HCT116 (cell line): ENCODE measurements around the gene OR5H6. TPM values are rescaled to one million over a fixed set of nuclear protein-coding genes. Genes with fewer than 3 reads are reported as not detected.

ENCODE experiments used
- ATAC-seq: fragments of 200-7000 bp; cut with Tn5 transposase; 2 replicates; pipeline ENCODE4 v1.9.1; 2020; ENCODE audit warnings: mild to moderate bottlenecking, moderate library complexity
- BruUV-seq: library from RNA; stranded (reverse); fragments of 400-500 nt; replicated peaks from 2 replicates; lab custom pipeline; 2021; lab: Mats Ljungman, UMichigan
- CTCF ChIA-PET: fragments of 300-600 bp; sonication (Branson Sonifier 250); formaldehyde crosslinking; loops from one replicate; lab custom pipeline; 2021; ENCODE audit warnings: antibody characterized with exemption; lab: Charles Lee
- POLR2A ChIA-PET: fragments of 300-600, 350-600 bp; sonication (Branson Sonifier 250); formaldehyde crosslinking; loops from one replicate; lab custom pipeline; 2021; ENCODE audit warnings: antibody characterized with exemption; lab: Charles Lee
- RAD21 ChIA-PET, 2 experiments: fragments of 300-600 bp; sonication (Branson Sonifier 250); formaldehyde crosslinking; loops; one replicate each; lab custom pipeline; 2023; ENCODE audit warnings: low total read pairs in 2 of 2; ENCODE audit not compliant: uncharacterized antibody in 2 of 2, unreplicated experiment in 2 of 2, low non-redundant PET in 1 of 2; lab: Charles Lee
- DNase-seq: peaks from one replicate; pipeline ENCODE4 v3.0.0-alpha.2; 2010; ENCODE audit warnings: low read depth, low spot score
- H2AFZ ChIP-seq: fragments of 200-600 bp; shearing (Covaris generic), sonication (generic); 2 replicates; pipeline ENCODE4 v1.6.1; 2017; ENCODE audit warnings: low read depth, mixed run types, mixed read lengths, antibody characterized with exemption, low read length; ENCODE audit not compliant: poor library complexity, severe bottlenecking
- H3K27ac ChIP-seq: 2 replicates; pipeline ENCODE4 v1.5.1; 2012; ENCODE audit warnings: low read depth, low read length
- H3K27me3 ChIP-seq: fragments of 200-600 bp; sonication (generic); 2 replicates; pipeline ENCODE4 v1.6.1; 2016; ENCODE audit warnings: mixed run types, low read length, mixed read lengths; ENCODE audit not compliant: insufficient read depth
- H3K36me3 ChIP-seq, 2 experiments: fragments of 200-500 bp in 1 of 2; fragments of 200-600 bp in 1 of 2; sonication (Bioruptor generic) in 1 of 2; sonication (generic) in 1 of 2; 2 replicates each; pipeline versions ENCODE4 v1.5.1 to v1.6.1; 2014 to 2016; ENCODE audit warnings: low read length in 2 of 2, inconsistent platforms in 1 of 2, mixed read lengths in 1 of 2, mixed run types in 1 of 2; ENCODE audit not compliant: insufficient read depth in 2 of 2, control insufficient read depth in 1 of 2
- H3K4me1 ChIP-seq, 2 experiments: fragments of 200-600 bp in 1 of 2; sonication (generic) in 1 of 2; 2 replicates each; pipeline versions ENCODE4 v1.5.1 to v1.6.1; 2012 to 2017; ENCODE audit warnings: low read length in 2 of 2, inconsistent platforms in 1 of 2, mild to moderate bottlenecking in 1 of 2, mixed read lengths in 1 of 2, mixed run types in 1 of 2, moderate library complexity in 1 of 2; ENCODE audit not compliant: insufficient read depth in 2 of 2, control insufficient read depth in 1 of 2
- H3K4me2 ChIP-seq: fragments of 200-600 bp; sonication (generic); 2 replicates; pipeline ENCODE4 v1.6.1; 2017; ENCODE audit warnings: mixed run types, low read length, mixed read lengths
- H3K4me3 ChIP-seq, 2 experiments: fragments of 200-600 bp in 1 of 2; sonication (generic) in 1 of 2; replicated peaks in 1 of 2; 2 replicates each; pipeline ENCODE4 v1.5.1; 2011 to 2016; ENCODE audit warnings: low read length in 2 of 2, control low read depth in 1 of 2, low read depth in 1 of 2, mild to moderate bottlenecking in 1 of 2, mixed read lengths in 1 of 2, mixed run types in 1 of 2
- H3K79me2 ChIP-seq: fragments of 200-600 bp; sonication (generic); 2 replicates; pipeline ENCODE4 v1.6.1; 2017; ENCODE audit warnings: mild to moderate bottlenecking, mixed run types, low read length, moderate library complexity, mixed read lengths; ENCODE audit not compliant: insufficient read depth
- H3K9ac ChIP-seq: fragments of 200-600 bp; sonication (generic); 2 replicates; pipeline ENCODE4 v1.6.1; 2016; ENCODE audit warnings: low read length, mixed read lengths
- H3K9me2 ChIP-seq: fragments of 200-600 bp; sonication (generic), shearing (Covaris generic); 2 replicates; pipeline ENCODE4 v1.6.1; 2017; ENCODE audit warnings: mixed run types, mild to moderate bottlenecking, moderate library complexity; ENCODE audit not compliant: insufficient read depth
- H3K9me3 ChIP-seq, 2 experiments: fragments of 200-500 bp in 1 of 2; fragments of 200-600 bp in 1 of 2; sonication (Bioruptor generic) in 1 of 2; sonication (generic) in 1 of 2; 2 replicates each; pipeline ENCODE4 v1.6.1; 2014 to 2017; ENCODE audit warnings: low read length in 2 of 2, mixed read lengths in 2 of 2, inconsistent platforms in 1 of 2, low read depth in 1 of 2, mild to moderate bottlenecking in 1 of 2, mixed run types in 1 of 2, moderate library complexity in 1 of 2; ENCODE audit not compliant: control insufficient read depth in 1 of 2, insufficient read depth in 1 of 2
- H4K20me1 ChIP-seq: fragments of 200-600 bp; sonication (generic), shearing (Covaris generic); 2 replicates; pipeline ENCODE4 v1.6.1; 2017; ENCODE audit warnings: mixed run types, mild to moderate bottlenecking, moderate library complexity; ENCODE audit not compliant: insufficient read depth
- ATF3 ChIP-seq: IDR thresholded peaks from 2 replicates; pipeline ENCODE4 v1.6.1; 2012
- CBX3 ChIP-seq: IDR thresholded peaks from 2 replicates; pipeline ENCODE4 v1.6.1; 2012; ENCODE audit warnings: low read depth
- CEBPB ChIP-seq: IDR thresholded peaks from 2 replicates; pipeline ENCODE4 v1.6.1; 2012; ENCODE audit warnings: low read depth
- CTCF ChIP-seq, 3 experiments: fragments of 200-600 bp in 1 of 3; sonication (generic) in 1 of 3; IDR thresholded peaks in 2 of 3; conservative IDR thresholded peaks in 1 of 3; 2 replicates each; pipeline ENCODE4 v1.5.1; 2012 to 2017; ENCODE audit warnings: low read depth in 2 of 3, low read length in 2 of 3, antibody characterized with exemption in 1 of 3, borderline replicate concordance in 1 of 3, control low read depth in 1 of 3, mild to moderate bottlenecking in 1 of 3, mixed read lengths in 1 of 3, mixed run types in 1 of 3, moderate library complexity in 1 of 3; ENCODE audit not compliant: insufficient read depth in 1 of 3
- EGR1 ChIP-seq: IDR thresholded peaks from 2 replicates; pipeline ENCODE4 v1.6.1; 2012; ENCODE audit warnings: low read depth
- ELF1 ChIP-seq: IDR thresholded peaks from 2 replicates; pipeline ENCODE4 v1.6.1; 2012; ENCODE audit warnings: low read depth, borderline replicate concordance
- EZH2 ChIP-seq: fragments of 200-600 bp; sonication (generic); IDR thresholded peaks from 2 replicates; pipeline ENCODE4 v1.6.1; 2017; ENCODE audit warnings: antibody characterized with exemption, mixed run types
- FOSL1 ChIP-seq: IDR thresholded peaks from 2 replicates; pipeline ENCODE4 v1.6.1; 2012; ENCODE audit warnings: low read depth
- POLR2A ChIP-seq: IDR thresholded peaks from 2 replicates; pipeline ENCODE4 v1.7.0; 2011; ENCODE audit warnings: borderline replicate concordance; ENCODE audit not compliant: insufficient read depth, insufficient read length; ENCODE audit errors: extremely low read depth
- RAD21 ChIP-seq: IDR thresholded peaks from 2 replicates; pipeline ENCODE4 v1.6.1; 2012; ENCODE audit warnings: low read depth, mild to moderate bottlenecking
- REST ChIP-seq: IDR thresholded peaks from 2 replicates; pipeline ENCODE4 v1.6.1; 2012; ENCODE audit warnings: low read depth
- SIN3A ChIP-seq: IDR thresholded peaks from 2 replicates; pipeline ENCODE4 v1.6.1; 2012; ENCODE audit warnings: low read depth
- SP1 ChIP-seq: IDR thresholded peaks from 2 replicates; pipeline ENCODE4 v1.6.1; 2012; ENCODE audit warnings: low read depth
- SRF ChIP-seq: IDR thresholded peaks from 2 replicates; pipeline ENCODE4 v1.6.1; 2012; ENCODE audit warnings: low read depth
- YY1 ChIP-seq: IDR thresholded peaks from 2 replicates; pipeline ENCODE4 v1.6.1; 2011; ENCODE audit warnings: low read length, low read depth, moderate library complexity, mild to moderate bottlenecking; ENCODE audit not compliant: insufficient replicate concordance; ENCODE audit errors: extremely low read depth
- ZNF274 ChIP-seq: fragments of 200-500 bp; sonication (Bioruptor generic); IDR thresholded peaks from 2 replicates; pipeline ENCODE4 v1.6.1; 2014; ENCODE audit warnings: mild to moderate bottlenecking, low read depth, low read length, inconsistent platforms
- intact Hi-C: fragments of 100-400 bp; cut with micrococcal nuclease; formaldehyde crosslinking; loops from 2 replicates; pipeline ENCODE4 v1.10.0; 2022
- total RNA-seq: library from RNA; stranded (reverse); gene quantifications from one replicate; pipeline ENCODE4 v1.2.1, GENCODE V29; 2021; ENCODE audit not compliant: unreplicated experiment
- TF ChIP-seq, protein P1 (sequence below): IDR thresholded peaks from 2 replicates; pipeline ENCODE4 v1.6.1; 2012

OR5H6 gene
- total RNA-seq, 1 experiment from 2014 or later, result not detected

- ChIA-PET RAD21 (no interaction called here), CTCF (no interaction called here), POLR2A (no interaction called here)
- no peaks in the 10 kb centered on the region for H3K9me2 ChIP-seq
- no peak overlapping the region for H3K27ac ChIP-seq
- no peak overlapping the region for H2AFZ ChIP-seq
- BruUV-seq, result no TSS peak
- TF ChIP-seq SP1, result no peak
- no peak for TF ChIP-seq ELF1
- no peak for TF ChIP-seq ZNF274
- no peak for TF ChIP-seq ATF3
- no peak for TF ChIP-seq FOSL1
- TF ChIP-seq CEBPB, result no peak
- TF ChIP-seq SIN3A, result no peak
- no peak for TF ChIP-seq CTCF (IDR thresholded peaks at IDR 0.05 in 2 of 3, conservative IDR thresholded peaks at IDR 0.05 in 1 of 3; ENCODE audit: borderline replicate concordance in 1 of 3, insufficient read depth in 1 of 3, low read depth in 2 of 3, low read length in 2 of 3)
- TF ChIP-seq YY1, result no peak
- TF ChIP-seq CBX3, result no peak
- no peak for TF ChIP-seq EGR1
- TF ChIP-seq, protein P1, sequence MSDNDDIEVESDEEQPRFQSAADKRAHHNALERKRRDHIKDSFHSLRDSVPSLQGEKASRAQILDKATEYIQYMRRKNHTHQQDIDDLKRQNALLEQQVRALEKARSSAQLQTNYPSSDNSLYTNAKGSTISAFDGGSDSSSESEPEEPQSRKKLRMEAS, result no peak
- no peak for TF ChIP-seq REST
- TF ChIP-seq EZH2, result no peak
- no peak for TF ChIP-seq SRF
- no peak for TF ChIP-seq RAD21
- TF ChIP-seq POLR2A, result no peak
- H3K4me1 ChIP-seq, result no peaks in the 10 kb centered on the region
- no peaks in the 10 kb centered on the region for H3K9me3 ChIP-seq
- no peaks in the 10 kb centered on the region for H3K27me3 ChIP-seq
- H3K36me3 ChIP-seq, result no peaks in the 10 kb centered on the region
- no peak overlapping the region for H3K9ac ChIP-seq
- no peak for DNase-seq
- H3K79me2 ChIP-seq, result no peaks in the 10 kb centered on the region
- no peak overlapping the region for H3K4me3 ChIP-seq
- no peaks in the 10 kb centered on the region for H4K20me1 ChIP-seq
- intact Hi-C loops, result no loop called here
- ATAC-seq, result no peak
- no peak overlapping the region for H3K4me2 ChIP-seq
Measured at GRCh38 chr3:98232489-98232888, 31.6 kb upstream of the OR5H6 start.
